NCI-H187 treated with DMSO at 0.1 percent for 48 hours (cell line): ENCODE results near the gene DYNC1H1.

ENCODE experiments used
- DNase-seq: peaks from one replicate; lab custom pipeline; 2025; lab: John Stamatoyannopoulos, UW

DYNC1H1 gene

DNA sequence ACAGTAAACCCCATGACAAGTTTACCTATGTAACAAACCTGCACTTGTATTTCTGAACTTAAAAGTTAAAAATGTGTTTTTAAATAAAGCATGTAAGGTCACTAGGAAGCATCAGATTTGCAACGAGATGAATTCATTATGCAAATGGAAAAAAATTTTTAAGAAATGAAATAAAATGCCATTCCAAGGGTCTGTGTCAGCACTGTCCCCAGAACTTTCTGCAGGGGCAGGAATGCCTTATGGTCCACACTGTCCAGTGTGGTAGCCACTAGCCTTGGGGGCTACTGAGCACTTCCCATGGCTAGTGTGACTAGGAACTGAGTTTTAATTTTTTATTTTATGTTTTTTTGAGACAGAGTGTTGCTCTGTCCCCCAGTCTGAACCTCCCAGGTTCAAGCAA lies 73.3 kb downstream of the DYNC1H1 start:
- DNase-seq, result no peak

GRCh38 chr14:102039157-102039556 lies 74.8 kb downstream of the DYNC1H1 start:
- DNase-seq, result no peak

GRCh38 chr14:102040153-102040552 lies 75.8 kb downstream of the DYNC1H1 start:
- DNase-seq, result no peak

GRCh38 chr14:102042699-102043098 lies 78.3 kb downstream of the DYNC1H1 start:
- no peak for DNase-seq

GRCh38 chr14:102043251-102044025 lies 79.1 kb downstream of the DYNC1H1 start:
- no peak for DNase-seq

GRCh38 chr14:102044566-102044965 lies 80.2 kb downstream of the DYNC1H1 start:
- no peak for DNase-seq

GRCh38 chr14:102046337-102047278 lies 82.2 kb downstream of the DYNC1H1 start:
- DNase-seq, result no peak

GRCh38 chr14:102047808-102048540 lies 83.6 kb downstream of the DYNC1H1 start:
- no peak for DNase-seq

GRCh38 chr14:102049258-102050025 lies 85.1 kb downstream of the DYNC1H1 start:
- DNase-seq, result no peak

DNA sequence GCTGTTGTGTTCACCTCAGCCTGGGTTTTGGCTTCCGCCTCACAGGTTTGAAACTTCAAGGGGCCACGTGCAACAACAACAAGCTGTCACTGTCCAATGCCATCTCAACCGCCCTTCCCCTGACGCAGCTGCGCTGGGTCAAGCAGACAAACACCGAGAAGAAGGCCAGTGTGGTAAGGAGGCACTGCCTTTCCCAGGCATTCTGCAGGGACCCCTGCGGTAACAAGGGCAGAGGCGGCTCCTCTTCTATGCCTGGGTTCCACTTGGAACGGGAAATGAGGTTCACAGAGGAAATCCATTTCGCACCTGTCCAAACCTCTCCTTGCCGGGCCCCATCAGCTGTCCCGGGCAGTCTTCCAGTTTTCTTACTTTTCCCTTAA lies 85.6 kb downstream of the DYNC1H1 start:
- no peak for DNase-seq

- DNase-seq, result no peak
Measured at GRCh38 chr14:102050625-102051024, 86.3 kb downstream of the DYNC1H1 start.

DNA sequence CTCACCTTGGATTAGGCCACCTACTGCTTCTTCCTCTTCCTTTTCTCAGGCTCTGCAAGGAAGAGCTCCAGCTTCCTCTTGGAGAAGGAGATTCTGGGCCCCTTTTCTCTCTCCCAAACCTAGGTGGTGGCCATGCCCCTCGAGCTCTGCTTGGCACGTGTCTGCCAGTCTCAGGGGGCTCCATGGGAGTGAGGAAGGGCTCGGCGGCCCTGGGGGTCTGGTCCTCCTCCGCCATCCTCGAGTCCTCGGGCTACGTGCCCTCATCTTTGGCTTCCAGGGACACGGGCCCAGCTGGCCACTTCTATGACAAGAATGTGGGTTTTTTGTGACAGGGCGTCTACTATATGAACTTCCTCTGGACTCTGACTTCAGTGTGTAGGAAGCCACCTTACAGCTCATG lies 88.1 kb downstream of the DYNC1H1 start:
- DNase-seq, result no peak

DNA sequence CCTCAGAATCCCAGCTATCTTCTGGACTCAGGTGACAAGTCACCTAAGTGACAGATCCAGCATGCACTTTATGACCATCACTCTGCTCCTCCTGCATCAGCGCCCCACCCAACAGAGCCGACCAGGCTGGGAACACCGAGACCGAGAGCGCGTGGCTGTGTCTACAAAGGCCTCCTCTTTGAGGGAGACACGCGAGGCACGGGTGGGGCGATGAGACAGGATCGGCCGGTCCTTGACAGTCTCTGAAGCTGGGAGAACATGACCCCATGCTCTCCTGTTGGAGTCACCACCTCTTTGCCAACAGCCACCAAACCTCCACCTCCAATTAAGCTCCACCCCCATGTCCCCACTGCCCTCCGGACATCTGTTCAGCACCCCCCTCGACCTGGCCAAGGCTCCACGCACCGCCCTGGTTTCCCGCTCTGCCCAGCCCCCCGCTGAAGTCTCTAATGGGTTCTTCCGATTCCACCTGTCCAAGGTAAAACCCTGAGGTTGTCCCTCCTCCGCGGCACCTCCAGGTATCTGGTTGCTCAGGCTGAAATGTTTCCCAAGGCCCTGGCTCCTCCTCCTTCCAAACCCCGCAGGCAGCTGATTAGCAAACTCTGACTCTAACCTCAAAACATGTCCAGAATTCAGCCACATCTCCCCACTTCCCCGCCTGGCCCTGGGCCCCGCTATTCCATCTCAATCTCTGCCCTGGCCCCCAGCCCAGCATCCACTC lies 91.0 kb downstream of the DYNC1H1 start:
- no peak for DNase-seq

- no peak for DNase-seq
Measured at GRCh38 chr14:102056694-102057442, 92.5 kb downstream of the DYNC1H1 start.

DNA sequence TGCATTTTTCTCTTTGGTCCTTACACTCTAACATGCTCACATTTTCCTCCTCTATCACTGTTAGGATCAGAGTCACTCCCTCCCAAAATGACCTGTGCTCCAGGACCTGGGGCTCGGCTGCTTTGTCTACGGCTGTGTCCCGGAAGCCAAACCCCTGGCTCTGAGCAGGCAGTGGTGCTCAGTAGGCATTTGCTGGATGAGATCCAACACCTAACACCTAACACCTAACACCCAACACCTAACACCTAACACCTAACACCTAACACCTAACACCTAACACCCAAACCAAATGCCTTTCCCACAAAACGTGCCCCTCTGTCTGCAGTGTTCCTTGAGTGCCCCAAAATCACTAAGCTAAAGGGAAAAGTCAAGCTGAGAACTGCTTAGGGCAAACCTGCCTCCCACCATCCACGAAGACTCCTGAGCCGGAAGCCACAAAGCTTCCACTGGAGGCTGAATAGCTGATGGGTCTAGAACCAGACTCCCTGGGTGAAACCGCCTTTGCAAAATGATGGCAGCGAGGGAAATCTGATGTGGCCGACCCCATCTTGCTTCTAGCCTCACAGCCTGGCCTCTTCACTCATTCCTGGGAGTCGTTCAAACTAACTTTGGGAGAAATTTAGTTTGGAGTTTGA lies 93.2 kb downstream of the DYNC1H1 start:
- no peak for DNase-seq

GRCh38 chr14:102058146-102058545 lies 93.8 kb downstream of the DYNC1H1 start:
- DNase-seq, result no peak

- DNase-seq, result no peak
Measured at GRCh38 chr14:102058961-102059360, 94.6 kb downstream of the DYNC1H1 start.

DNA sequence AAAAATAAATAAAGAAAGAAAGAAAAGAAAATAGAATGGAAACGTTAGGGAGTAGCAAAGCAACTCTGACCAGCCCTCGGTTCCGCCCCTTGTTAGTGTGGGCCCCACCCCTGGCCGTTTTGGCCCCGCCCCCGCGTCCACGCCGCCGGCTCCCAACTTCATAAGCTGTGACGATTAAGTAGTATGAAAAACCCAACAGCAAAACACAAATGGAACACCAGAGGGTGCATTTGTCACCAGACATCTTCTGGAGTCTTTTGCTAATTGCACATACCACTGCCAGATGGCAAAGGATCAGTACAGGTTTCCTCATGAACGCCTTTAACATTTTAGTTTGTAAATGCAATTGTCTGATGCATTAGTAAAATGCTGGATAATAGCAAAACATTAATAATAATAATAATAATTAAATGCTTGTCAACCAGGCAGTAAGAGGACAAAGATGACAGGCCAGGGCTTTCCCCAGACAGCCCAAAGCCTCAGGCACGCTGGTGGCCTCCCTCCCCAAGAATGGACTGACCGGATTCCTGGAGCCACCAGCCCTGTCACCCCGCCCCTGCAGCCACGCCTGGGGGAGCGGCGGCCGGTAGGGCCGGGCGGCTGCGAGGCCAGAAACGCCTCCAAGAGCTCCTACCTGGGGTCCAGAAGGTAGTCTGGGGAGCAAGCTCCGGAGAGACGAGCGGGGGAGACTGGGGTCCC lies 98.9 kb downstream of the DYNC1H1 start:
- no peak for DNase-seq

GRCh38 chr14:102063808-102064429 lies 99.5 kb downstream of the DYNC1H1 start:
- no peak for DNase-seq
